Tongue (tissue), 2 donors: ENCODE data around the gene GTF3C5. TPM values are rescaled to one million over a fixed set of nuclear protein-coding genes. Genes with fewer than 3 reads are reported as not detected.
"Not testable (repeated sequence)": the region's sequence is repeated elsewhere in the genome, so short reads cannot be mapped to it uniquely, and the experiment has no call there.

Source experiments
- DNase-seq: peaks from one replicate; pipeline ENCODE4 v3.0.0-alpha.2; 2015
- total RNA-seq: library from RNA; depleted of rRNA; stranded (reverse); fragments of >200 nt; gene quantifications from one replicate; pipeline ENCODE4 v1.2.3, GENCODE V29; 2014

GTF3C5 gene
- total RNA-seq = 47.1 TPM

- DNase-seq = peak; percentile 99
Measured at GRCh38 chr9:133030317-133031129, at the start of gene GTF3C5. Gene GTF3C5 (plus strand): TSS chr9:133030997. CDS start chr9:133031012, 15 bp downstream.

- no peak for DNase-seq
Measured at GRCh38 chr9:132982458-132982857, 48.3 kb upstream of the GTF3C5 start.

- DNase-seq = no peak
Measured at GRCh38 chr9:132983491-132984201, 47.2 kb upstream of the GTF3C5 start.

GRCh38 chr9:132984202-132985070 lies 46.4 kb upstream of the GTF3C5 start:
- no peak for DNase-seq

- no peak for DNase-seq
Measured at GRCh38 chr9:132985071-132985350, 45.8 kb upstream of the GTF3C5 start.

GRCh38 chr9:132985489-132985888 lies 45.3 kb upstream of the GTF3C5 start:
- no peak for DNase-seq

GRCh38 chr9:132986114-132986513 lies 44.7 kb upstream of the GTF3C5 start:
- no peak for DNase-seq

GRCh38 chr9:132986640-132987620 lies 43.9 kb upstream of the GTF3C5 start:
- no peak for DNase-seq

GRCh38 chr9:132988244-132989013 lies 42.4 kb upstream of the GTF3C5 start:
- no peak for DNase-seq

- no peak for DNase-seq
Measured at GRCh38 chr9:132989014-132989310, 41.8 kb upstream of the GTF3C5 start.

GRCh38 chr9:132989414-132989996 lies 41.3 kb upstream of the GTF3C5 start:
- DNase-seq = no peak

- DNase-seq = not testable (repeated sequence)
Measured at GRCh38 chr9:132989998-132990557, 40.7 kb upstream of the GTF3C5 start.

GRCh38 chr9:132990781-132991180 lies 40.0 kb upstream of the GTF3C5 start:
- DNase-seq = no peak

GRCh38 chr9:132991351-132992300 lies 39.2 kb upstream of the GTF3C5 start:
- DNase-seq = no peak

- DNase-seq = no peak
Measured at GRCh38 chr9:132993511-132993939, 37.3 kb upstream of the GTF3C5 start.

- peak; percentile 40 for DNase-seq
Measured at GRCh38 chr9:132994410-132995120, 36.2 kb upstream of the GTF3C5 start.

GRCh38 chr9:132995121-132995420 lies 35.7 kb upstream of the GTF3C5 start:
- no peak for DNase-seq

- DNase-seq = no peak
Measured at GRCh38 chr9:132995879-132996278, 34.9 kb upstream of the GTF3C5 start.

GRCh38 chr9:132996526-132996925 lies 34.3 kb upstream of the GTF3C5 start:
- no peak for DNase-seq
